ENCODE data around the gene NINL. TPM values are rescaled to one million over a fixed set of nuclear protein-coding genes. Genes with fewer than 3 reads are reported as not detected.
A peak's percentile ranks its signal among the peaks of the same experiment; 100 is the strongest.

Gene NINL
- total RNA-seq, 6 experiments from 2014 or later = 3.6 to 16.0 (median 7.1) TPM

- ATAC-seq (no peak), DNase-seq (no peak)
- H3K4me1 ChIP-seq = no peaks in the 10 kb centered on the region
- 100% methylated on average over 2 of the region's 2 CpGs for WGBS (ENCODE audit: insufficient coverage, low coverage, low lambda C conversion rate, missing lambda C conversion rate)
- H3K9me3 ChIP-seq = peaks cover 0 to 2% (median 0%) of the 10 kb centered on the region in 4 donors
- no peak overlapping the region for H3K4me3 ChIP-seq
- intact Hi-C loops (cut with DNase I) = no loop called here
- TF ChIP-seq POLR2A (IDR thresholded peaks at IDR 0.05) (no peak), CTCF (IDR thresholded peaks at IDR 0.05) (no peak)
- H3K27ac ChIP-seq = no peak overlapping the region
- no peaks in the 10 kb centered on the region for H3K27me3 ChIP-seq
- H3K36me3 ChIP-seq = peaks cover 0 to 16% (median 8%) of the 10 kb centered on the region in 4 donors
These were observed 71.1 kb downstream of the NINL start for GRCh38 chr20:25514195-25514594.

- H3K36me3 ChIP-seq = peaks cover 0 to 16% (median 8%) of the 10 kb centered on the region in 4 donors
- no peak for ATAC-seq
- no peak for DNase-seq
- H3K27me3 ChIP-seq = no peaks in the 10 kb centered on the region
- peaks cover 0 to 11% (median 4%) of the 10 kb centered on the region in 4 donors for H3K4me1 ChIP-seq
- peaks cover 0 to 2% (median 0%) of the 10 kb centered on the region in 4 donors for H3K9me3 ChIP-seq
- no peak overlapping the region for H3K27ac ChIP-seq
- intact Hi-C loops (cut with DNase I) = no loop called here
- WGBS (ENCODE audit: insufficient coverage, low coverage, low lambda C conversion rate, missing lambda C conversion rate) = 100% methylated on average over 2 of the region's 12 CpGs
- H3K4me3 ChIP-seq = no peak overlapping the region
- TF ChIP-seq CTCF (IDR thresholded peaks at IDR 0.05) (no peak), POLR2A (IDR thresholded peaks at IDR 0.05) (no peak)
These were observed 72.6 kb downstream of the NINL start for GRCh38 chr20:25512709-25513108.

GRCh38 chr20:25511183-25511582 is 74.1 kb downstream of the NINL start:
- intact Hi-C loops (cut with DNase I) = no loop called here
- WGBS (ENCODE audit: insufficient coverage, low coverage, low lambda C conversion rate, missing lambda C conversion rate) = 80% methylated on average over 1 of the region's 10 CpGs
- peaks cover 0 to 16% (median 8%) of the 10 kb centered on the region in 4 donors for H3K36me3 ChIP-seq
- no peak overlapping the region for H3K4me3 ChIP-seq
- no peaks in the 10 kb centered on the region for H3K27me3 ChIP-seq
- H3K9me3 ChIP-seq = peaks cover 0 to 2% (median 0%) of the 10 kb centered on the region in 4 donors
- ATAC-seq (no peak), DNase-seq (no peak)
- TF ChIP-seq CTCF (IDR thresholded peaks at IDR 0.05) = no peak
- no peak for TF ChIP-seq POLR2A (IDR thresholded peaks at IDR 0.05)
- H3K4me1 ChIP-seq = peaks cover 0 to 23% (median 9%) of the 10 kb centered on the region in 4 donors
- H3K27ac ChIP-seq = no peak overlapping the region

GRCh38 chr20:25510721-25511120 is 74.6 kb downstream of the NINL start:
- 92% methylated on average over 4 of the region's 7 CpGs for WGBS (ENCODE audit: insufficient coverage, low coverage, low lambda C conversion rate, missing lambda C conversion rate)
- Histone ChIP-seq H3K4me3 (no peak overlapping the region), H3K36me3 (peaks cover 0 to 16% (median 8%) of the 10 kb centered on the region in 4 donors), H3K27me3 (no peaks in the 10 kb centered on the region), H3K4me1 (peaks cover 0 to 23% (median 9%) of the 10 kb centered on the region in 4 donors), H3K9me3 (peaks cover 0 to 2% (median 0%) of the 10 kb centered on the region in 4 donors), H3K27ac (no peak overlapping the region)
- DNase-seq (no peak), ATAC-seq (no peak)
- intact Hi-C loops (cut with DNase I) = no loop called here
- TF ChIP-seq POLR2A (IDR thresholded peaks at IDR 0.05) = no peak

- peaks cover 0 to 23% (median 9%) of the 10 kb centered on the region in 4 donors for H3K4me1 ChIP-seq
- H3K36me3 ChIP-seq = peaks cover 0 to 16% (median 8%) of the 10 kb centered on the region in 4 donors
- H3K4me3 ChIP-seq = no peak overlapping the region
- no CpG with 5 or more reads among the region's 8 CpGs for WGBS (ENCODE audit: insufficient coverage, low coverage, low lambda C conversion rate, missing lambda C conversion rate)
- H3K27ac ChIP-seq = no peak overlapping the region
- H3K9me3 ChIP-seq = peaks cover 0 to 1% (median 0%) of the 10 kb centered on the region in 4 donors
- DNase-seq = peak in 1 of 3 donors; percentile 45
- ATAC-seq = no peak
- TF ChIP-seq POLR2A (IDR thresholded peaks at IDR 0.05) (no peak), CTCF (IDR thresholded peaks at IDR 0.05) (no peak)
- intact Hi-C loops (cut with DNase I) = no loop called here
- no peaks in the 10 kb centered on the region for H3K27me3 ChIP-seq
These were observed 75.1 kb downstream of the NINL start for GRCh38 chr20:25510202-25510601.

Data from right lobe of liver (tissue), 6 donors.